NCI-H2029 (cell line): ENCODE data around the gene TATDN3.
"Not testable (repeated sequence)": the region's sequence is repeated elsewhere in the genome, so short reads cannot be mapped to it uniquely, and the experiment has no call there.

Experiments used
- DNase-seq: peaks from one replicate; lab custom pipeline; 2025; lab: John Stamatoyannopoulos, UW

Gene TATDN3

DNA sequence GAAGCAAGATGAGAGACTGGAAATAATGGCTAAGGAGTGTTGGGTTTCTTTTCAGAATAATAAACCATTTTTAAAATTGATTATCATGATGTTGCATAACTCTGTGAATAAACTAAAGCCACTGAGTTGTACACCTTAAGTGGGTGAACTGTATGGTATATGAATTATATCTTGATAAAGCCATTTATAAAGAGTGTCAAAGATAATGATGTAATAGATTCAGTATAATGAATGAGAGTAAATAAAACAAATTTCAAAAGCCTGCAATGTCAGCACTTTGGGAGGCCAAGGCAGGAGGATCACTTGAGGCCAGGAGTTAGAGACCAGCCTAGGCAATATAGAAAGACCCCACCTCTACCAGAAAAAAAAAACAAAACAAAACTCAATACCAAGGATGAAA, 16.5 kb upstream of the TATDN3 start:
- no peak for DNase-seq

DNA sequence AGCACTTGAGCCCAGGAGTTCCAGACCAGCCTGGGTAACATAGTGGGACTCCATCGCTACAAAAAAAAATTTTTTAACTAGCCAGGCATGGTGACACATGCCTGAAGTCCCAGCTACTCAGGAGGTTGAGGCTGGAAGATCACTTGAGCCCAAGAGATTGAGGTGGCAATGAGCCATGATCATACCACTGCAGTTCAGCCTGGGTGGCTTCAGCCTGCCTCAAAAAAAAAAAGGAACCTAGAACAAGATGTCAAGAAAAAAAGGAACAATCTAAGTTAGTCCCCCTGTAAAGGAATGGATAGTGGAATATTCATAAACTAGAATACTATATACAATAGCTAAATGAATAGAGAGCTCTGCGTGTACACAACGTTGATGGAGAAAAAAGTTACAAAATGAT, 14.5 kb upstream of the TATDN3 start:
- no peak for DNase-seq

DNA sequence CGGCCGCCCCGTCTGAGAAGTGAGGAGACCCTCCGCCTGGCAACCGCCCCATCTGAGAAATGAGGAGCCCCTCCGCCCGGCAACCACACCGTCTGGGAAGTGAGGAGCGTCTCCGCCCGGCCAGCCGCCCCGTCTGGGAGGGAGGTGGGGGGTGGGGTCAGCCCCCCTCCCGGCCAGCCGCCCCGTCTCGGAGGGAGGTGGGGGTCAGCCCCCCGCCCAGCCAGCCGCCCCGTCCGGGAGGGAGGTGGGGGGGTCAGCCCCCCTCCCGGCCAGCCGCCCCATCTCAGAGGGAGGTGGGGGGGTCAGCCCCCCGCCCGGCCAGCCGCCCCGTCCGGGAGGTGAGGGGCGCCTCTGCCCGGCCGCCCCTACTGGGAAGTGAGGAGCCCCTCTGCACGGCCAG, 12.6 kb upstream of the TATDN3 start:
- DNase-seq: not testable (repeated sequence)

DNA sequence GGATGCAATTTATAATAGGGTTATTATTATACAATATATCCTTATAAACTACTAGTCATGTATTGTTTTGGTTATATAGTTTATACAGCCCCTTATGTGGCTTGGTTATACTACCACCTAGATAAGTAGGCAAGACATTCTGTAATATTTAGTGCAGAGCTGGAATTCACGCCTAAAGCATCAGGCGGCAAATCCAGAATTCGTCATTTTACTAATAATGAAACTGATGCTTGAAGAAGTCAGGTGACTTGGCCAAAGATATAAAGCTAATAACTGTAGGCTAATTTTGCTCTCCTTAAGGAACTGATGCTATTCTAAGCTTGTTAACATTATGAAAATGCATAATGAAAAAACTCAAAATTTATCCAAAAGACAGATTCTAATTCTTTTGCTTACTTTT, 10.9 kb upstream of the TATDN3 start:
- DNase-seq: no peak

DNA sequence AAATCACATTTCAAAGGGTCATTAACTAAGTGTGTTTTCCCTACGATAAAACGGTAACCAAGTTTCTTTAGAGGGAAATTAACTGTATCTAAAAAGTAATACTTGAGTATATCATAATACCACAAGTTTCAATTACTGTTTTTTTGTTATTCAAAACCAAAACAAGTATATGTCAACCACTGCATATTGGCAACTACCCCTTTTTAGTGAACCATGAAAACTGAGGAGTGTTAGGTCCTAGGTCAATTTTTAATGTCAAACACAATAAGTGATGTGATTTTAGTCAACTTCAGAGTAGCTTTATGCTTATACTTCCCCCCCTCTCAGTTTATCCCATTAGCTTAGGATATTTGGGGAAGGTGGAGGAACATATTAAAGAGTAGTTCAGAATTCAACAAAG, 10.5 kb upstream of the TATDN3 start:
- DNase-seq: no peak

DNA sequence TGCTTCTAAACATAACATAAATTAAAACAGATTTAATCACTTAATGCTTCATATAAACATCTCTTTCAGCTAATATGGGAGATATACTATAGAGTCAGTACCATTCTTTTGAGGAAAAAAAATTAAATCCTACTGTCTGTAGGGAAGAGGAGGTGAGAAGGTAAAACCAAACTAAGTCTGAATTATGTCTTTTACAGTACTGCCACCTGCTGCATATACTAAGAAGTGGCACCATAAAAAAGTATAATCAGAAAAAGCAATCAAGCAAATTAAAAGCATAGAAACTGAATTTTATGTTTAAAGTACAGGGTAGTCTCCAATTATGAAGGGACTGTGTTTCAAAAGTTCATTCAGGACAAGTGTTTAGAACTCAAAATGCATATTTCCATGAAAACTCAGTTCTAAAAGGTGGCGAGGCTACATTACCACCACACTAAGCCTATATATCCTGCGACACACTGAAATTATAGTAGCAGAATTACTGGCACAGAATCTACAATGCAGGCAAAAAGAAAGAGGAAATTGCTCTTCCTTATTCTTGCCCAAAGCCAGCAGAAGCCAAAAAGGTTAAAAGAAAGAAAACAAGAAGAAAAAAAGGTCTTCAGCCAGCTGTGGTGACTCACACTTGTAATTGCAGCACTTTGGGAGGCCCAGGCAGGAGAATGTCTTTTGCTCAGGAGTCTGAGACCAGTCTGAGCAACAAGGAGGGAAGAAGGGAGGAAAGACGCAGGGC, 9.1 kb upstream of the TATDN3 start:
- DNase-seq: peak; percentile 14

DNA sequence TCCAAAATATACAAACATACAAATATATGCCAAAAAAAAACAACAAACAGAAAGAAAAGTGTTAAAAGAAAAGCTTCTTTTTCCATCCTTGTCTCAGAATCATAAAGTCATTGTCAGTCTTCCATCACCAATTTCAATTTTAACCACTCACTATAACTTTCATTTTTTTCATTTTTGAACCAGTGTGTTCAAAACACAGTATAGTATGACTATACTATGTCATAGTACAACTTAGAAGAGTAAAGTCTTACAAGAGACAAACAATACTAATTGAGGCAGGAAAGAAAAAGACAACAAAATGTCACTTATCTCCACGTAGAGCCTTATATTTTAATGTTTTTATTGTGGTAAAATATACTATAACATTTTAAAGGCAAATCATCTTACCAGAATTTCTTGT, 7.7 kb upstream of the TATDN3 start:
- DNase-seq: no peak

DNA sequence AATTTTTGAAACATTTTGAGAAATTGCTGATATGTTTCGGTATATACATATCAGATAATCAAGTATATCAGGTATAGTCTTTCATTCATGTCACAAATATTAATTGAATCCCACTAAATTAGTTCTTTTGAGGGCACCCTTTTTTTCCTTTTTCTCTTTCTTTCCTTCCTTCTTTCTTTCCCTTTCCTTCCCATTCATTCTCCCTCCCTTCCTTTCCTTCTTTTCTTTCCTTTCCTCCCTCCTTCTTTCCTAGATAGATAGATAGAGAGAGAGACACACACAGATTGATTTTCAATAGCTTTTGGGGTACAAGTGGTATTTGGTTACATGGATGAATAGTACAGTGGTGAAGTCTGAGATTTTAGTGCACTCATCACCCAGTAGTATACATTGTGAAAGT, 5.8 kb upstream of the TATDN3 start:
- DNase-seq: no peak

DNA sequence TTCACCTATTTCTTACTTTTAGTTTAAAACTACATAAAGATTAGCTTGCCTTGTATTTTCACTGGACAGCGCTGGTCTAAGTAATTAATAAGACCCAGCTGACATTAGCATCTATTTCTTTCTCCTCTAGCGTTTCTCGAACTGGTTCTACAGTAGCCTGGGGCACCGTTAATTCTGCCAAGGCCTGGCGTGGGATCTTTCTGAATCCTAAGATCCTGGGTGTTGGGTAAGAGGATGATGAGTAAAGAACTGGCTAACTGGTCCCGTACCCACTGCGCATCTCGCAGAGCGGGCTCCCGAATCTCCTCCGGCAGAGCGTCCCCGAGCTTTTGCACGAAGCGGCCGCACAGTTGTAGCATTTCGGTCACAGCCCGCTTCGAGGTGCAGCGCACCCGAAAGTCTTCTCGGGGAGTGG, 426 bp upstream of the TATDN3 start:
- DNase-seq: no peak

DNA sequence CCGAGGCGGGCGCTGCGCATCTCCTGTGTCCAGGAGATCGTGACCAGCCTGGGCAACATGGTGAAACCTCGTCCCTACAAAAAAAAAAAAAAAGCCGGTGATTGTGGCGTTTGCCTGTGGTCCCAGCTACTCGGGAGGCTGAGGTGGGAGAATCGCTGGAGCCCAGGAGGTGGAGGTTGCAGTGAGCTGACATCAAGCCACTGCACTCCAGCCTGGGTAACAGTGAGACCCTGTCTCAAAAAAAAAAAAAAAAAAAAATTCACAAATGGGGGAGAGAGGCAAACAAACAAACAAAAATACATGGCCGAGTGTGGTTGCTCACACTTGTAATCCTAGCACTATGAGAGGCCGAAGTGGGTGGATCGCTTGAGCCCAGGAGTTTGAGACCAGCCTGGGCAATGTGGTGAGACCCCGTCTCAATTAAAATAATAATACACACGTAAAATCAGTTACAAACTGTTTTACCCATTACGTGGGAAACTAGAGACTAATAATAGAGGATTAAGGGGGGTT, 758 bp downstream of the TATDN3 start:
- no peak for DNase-seq

DNA sequence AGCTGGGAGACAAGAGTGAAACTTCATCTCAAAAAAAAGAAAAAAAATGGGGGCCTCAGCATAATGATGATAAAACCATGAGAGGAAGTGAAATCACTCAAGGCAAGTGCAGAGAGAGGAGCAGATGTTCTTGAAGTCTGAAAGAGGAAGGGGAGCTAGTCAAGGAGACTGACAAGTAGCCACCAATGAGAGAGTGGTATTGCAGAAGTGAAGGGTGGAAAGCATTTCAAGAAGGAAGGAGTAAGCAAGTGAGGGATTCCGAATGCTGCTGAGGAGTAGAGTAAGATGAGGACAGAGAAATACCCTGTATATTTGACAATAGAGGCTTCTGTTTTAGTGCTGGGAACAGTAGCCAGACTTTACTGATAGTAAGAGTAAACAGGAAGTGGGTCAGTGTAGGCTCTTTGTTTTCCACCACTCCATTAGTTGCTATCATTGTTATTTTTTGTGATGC, 2.9 kb downstream of the TATDN3 start:
- DNase-seq: no peak

DNA sequence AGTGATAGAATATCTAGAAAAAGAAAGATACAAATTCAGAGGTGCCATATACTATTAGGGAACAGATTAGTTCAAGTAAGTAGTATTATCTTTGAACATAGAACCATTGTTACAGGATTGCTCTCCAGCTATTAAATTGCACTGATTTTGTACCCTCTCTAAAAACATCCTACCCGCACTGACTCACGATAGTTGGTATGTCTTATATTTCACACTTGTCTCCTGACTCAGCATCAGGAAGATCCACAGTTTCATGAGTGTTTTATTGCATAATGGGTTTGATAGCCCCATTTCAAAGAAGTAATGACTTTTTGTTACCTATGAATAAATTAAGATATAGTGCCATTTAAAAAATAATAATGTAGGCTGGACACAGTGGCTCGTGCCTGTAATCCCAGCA, 6.0 kb downstream of the TATDN3 start:
- DNase-seq: no peak

DNA sequence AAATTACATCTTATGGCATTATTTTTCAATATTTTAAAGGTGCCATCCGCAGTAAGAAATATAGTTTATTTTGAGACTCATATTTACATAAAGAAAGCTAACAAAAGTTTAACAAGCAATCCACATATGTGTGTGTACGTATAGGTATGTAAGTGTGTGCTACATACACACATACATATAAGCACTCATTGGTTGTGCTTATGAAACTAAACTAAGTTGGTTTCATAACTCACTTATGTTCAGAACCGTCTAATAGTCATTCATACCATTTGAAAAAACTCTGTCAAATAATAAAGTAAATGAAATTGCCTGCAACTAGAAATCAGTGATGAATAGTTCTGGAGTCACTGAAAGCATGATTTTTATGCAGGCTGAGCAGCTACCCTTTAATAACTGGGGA, 14.1 kb downstream of the TATDN3 start:
- no peak for DNase-seq

DNA sequence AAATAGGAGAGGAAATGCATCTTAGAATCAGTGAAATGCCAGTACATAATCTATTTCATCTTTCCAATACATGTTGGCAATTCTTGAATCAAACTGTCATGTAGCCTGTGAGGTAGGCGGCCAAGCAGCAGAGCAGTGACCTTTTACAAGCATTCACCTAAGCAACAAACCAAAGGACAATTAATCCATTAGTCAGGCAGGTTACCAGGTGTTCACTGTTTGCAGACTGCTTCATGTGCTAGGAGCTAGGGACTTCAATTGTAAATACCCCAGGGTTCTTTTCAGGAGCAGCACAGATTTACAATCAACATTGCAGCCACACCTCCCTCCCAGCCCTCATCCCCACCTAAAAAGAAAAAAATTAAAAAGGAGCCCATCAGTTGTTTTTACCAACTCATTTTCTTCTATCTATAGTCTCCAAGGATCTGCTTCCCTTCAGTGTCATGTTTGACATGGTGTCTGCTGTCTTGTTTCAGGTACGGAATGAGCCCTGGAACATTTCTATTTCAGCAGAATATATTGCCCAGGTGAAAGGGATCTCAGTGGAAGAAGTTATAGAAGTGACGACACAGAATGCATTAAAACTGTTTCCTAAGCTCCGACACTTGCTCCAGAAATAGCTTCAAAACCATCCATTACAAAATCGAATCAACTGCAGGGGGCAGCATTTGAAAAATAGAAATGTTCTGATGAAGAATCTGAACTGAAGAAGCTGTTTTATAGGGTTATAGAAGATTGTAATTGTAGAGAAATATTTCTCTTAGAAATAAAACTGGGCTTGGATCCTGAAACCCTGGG, 23.0 kb downstream of the TATDN3 start:
- no peak for DNase-seq

DNA sequence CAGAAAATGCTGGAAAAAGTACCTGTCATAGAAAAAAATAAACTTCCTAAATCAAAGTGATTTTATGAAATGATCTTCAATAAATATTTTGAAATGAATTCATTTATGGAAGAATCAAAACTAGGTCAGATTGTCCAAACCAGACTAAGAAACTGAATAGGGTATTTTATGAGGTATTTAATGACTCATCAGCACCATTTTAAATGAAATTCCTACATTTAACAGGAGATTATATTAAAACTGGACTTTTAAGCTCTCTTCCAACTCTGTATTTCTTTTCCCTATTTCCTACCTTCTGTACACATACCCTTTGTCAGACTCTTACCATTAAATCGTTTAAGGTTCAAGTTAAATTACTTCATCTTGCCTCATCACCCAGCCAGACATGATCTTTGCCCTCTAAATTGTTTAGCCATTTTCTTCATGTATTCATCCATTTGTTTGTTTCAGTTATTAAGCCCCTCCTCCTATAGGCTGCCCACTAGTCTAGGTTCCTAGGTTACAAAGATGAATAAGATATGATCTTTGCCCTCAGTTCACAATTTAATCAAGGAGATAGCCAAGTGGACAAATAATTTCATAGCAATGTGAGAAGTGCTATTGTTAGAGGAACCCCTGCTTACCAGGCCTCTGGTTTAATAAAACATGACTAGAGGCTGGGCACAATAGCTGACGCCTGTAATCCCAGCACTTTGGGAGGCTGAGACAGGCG, 25.0 kb downstream of the TATDN3 start:
- no peak for DNase-seq

DNA sequence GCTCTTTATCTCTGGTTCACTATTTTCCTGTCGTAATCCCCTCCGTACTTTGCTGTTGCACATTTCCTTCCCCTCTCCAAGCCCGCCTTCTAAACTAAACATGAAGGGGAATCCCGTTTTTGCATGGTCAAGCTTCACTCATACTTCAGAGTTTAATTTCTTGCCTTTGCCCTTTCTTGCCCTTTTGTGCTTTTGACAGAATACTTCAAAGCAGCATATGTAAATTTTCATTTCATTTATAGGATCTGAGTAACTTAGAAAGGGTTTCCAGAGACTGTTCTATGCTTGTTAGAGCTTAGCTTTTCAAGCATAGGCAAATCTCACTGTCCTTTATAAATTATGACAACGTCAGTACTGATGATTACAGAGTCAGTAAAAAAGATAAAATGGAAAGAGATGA, 28.0 kb downstream of the TATDN3 start:
- DNase-seq: no peak

DNA sequence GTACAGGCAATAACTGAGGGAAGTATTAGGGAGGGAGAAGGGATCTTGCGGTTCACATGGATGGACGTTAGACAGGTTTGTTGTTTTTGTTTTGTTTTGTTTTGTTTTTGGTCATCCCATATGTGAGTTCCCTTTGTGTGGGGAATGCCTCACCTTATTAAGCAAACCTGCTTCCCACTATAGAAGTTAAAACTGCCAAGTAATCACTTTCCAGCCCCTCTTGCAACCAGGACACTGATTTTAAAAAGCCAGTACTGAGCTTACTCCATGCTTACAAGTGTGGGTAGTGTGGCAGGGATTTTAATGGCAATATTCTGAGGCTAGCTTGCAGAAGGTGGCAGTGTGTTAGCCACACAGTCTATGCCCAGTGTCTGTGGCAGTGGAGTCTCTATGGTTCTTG, 29.3 kb downstream of the TATDN3 start:
- no peak for DNase-seq

DNA sequence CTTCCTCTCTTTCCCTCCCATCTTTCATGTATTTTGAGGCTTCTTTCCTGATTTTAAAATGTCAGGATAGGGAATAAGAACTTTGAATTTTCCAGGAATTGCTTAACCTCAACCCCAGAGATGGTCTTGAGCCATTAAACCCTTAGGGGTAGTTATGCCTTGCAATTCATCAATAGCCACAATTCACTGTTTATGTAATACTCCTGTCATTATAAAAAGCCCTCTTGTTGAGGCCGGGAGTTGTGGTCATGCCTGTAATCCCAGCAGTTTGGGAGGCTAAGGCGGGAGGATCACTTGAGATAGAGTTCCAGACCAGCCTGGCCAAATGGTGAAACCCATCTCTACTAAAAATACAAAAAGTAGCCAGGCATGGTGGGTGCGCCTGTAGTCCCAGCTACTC, 31.3 kb downstream of the TATDN3 start:
- no peak for DNase-seq

DNA sequence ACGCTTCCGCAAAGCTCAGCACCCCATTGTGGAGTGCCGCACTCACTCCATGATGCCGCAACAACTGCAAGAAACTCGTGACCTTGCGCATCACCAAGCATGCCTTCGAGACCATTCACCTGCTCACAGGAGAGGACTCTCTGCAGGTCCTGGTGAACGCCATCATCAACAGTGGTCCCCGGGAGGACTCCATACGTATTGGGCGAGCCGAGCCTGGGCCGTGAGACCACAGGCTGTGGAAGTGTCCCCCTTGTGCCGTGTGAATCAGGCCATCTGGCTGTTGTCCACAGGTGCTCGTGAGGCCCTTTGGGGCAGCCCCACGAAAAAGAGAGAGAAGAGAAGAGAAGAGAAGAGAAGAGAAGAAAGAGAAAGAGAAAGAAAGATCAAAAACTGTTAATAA, 32.5 kb downstream of the TATDN3 start:
- DNase-seq: no peak

DNA sequence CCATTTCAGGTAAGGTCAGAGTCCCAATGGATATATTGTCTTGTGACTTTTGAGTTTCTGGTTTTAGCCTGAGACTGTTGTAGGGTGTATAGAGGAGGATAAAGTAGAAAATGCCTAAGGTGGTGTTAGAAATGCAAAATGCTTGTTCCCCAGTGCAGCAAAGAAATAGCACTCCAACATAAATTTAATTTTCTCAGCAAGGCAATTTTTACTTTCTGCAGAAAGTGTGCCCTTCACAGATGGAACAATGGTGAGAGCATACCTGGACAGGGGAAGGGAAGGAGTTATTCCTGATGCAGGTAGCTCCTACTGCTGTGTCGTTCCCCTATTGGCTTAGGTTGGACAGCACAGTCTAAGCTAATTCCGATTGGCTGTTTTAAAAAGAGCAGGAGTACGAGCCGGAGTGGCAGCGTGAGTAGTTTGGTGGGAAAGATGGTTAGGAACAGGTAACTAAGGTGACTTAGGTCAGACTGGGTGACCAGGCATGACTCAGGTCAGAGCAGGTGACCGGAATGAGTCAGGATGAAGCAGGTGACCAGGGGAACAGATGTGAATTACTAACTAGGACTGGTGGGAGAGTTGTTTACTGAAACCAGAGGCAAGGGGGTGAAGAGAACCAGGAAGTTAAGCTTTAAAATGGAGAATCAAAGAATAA, 34.2 kb downstream of the TATDN3 start:
- no peak for DNase-seq

DNA sequence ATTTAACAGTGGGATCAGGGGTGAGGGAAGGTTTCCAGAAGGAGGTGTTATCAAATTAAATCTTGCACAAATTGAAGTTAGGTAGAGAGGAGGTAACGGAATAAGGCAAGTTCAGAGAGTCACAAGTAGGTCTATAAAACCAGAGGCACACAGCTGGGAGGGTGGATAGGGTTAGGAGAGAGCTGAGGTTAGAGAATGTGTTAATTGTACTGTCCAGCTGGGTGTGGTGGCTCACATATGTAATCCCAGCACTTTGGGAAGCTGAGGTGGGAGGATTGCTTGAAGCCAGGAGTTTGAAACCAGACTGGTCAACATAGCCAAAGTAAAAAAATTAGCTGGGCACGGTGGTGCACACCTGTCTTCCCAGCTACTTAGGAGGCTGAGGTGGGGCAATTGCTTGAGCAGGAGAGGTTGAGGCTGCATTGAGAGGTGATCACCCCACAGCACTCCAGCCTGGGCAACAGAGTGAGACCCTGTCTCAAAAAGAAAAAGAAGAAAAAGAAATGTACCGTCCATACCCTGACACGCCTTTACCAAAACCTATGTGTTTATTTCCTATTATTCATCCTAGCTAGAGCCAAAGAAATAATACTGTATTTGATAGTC, 35.6 kb downstream of the TATDN3 start:
- no peak for DNase-seq

DNA sequence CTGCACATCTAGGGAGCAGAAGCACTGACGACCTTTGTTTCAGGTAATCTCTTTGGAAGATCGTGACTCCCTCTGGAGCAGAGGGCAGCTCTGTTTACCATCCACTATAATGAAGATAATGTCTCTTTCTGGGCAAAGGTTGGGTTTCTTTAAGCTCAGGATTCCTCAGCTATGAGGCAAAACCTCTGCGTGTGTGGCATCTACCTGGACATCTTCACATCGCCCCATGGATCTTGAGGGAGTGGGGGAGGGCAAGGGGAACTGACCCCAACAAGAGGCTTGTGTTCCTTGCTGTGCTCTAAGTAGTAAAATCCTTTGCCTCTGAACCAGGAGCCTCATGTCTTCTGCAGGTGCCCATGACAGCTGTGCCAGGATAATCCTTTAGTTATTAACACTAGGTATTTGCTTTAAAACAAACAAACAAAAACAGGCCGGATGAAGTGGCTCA, 36.2 kb downstream of the TATDN3 start:
- DNase-seq: no peak
